HCT116 (cell line): ENCODE data around the gene FCHSD2. TPM values are rescaled to one million over a fixed set of nuclear protein-coding genes. Genes with fewer than 3 reads are reported as not detected.

ENCODE experiments used
- ATAC-seq: fragments of 200-7000 bp; cut with Tn5 transposase; 2 replicates; pipeline ENCODE4 v1.9.1; 2020; ENCODE audit warnings: mild to moderate bottlenecking, moderate library complexity
- BruUV-seq: library from RNA; stranded (reverse); fragments of 400-500 nt; replicated peaks from 2 replicates; lab custom pipeline; 2021; lab: Mats Ljungman, UMichigan
- CTCF ChIA-PET: fragments of 300-600 bp; sonication (Branson Sonifier 250); formaldehyde crosslinking; loops from one replicate; lab custom pipeline; 2021; ENCODE audit warnings: antibody characterized with exemption; lab: Charles Lee
- POLR2A ChIA-PET: fragments of 300-600, 350-600 bp; sonication (Branson Sonifier 250); formaldehyde crosslinking; loops from one replicate; lab custom pipeline; 2021; ENCODE audit warnings: antibody characterized with exemption; lab: Charles Lee
- RAD21 ChIA-PET, 2 experiments: fragments of 300-600 bp; sonication (Branson Sonifier 250); formaldehyde crosslinking; loops; one replicate each; lab custom pipeline; 2023; ENCODE audit warnings: low total read pairs in 2 of 2; ENCODE audit not compliant: uncharacterized antibody in 2 of 2, unreplicated experiment in 2 of 2, low non-redundant PET in 1 of 2; lab: Charles Lee
- DNase-seq: peaks from one replicate; pipeline ENCODE4 v3.0.0-alpha.2; 2010; ENCODE audit warnings: low read depth, low spot score
- H2AFZ ChIP-seq: fragments of 200-600 bp; shearing (Covaris generic), sonication (generic); 2 replicates; pipeline ENCODE4 v1.6.1; 2017; ENCODE audit warnings: low read depth, mixed run types, mixed read lengths, antibody characterized with exemption, low read length; ENCODE audit not compliant: poor library complexity, severe bottlenecking
- H3K27ac ChIP-seq: 2 replicates; pipeline ENCODE4 v1.5.1; 2012; ENCODE audit warnings: low read depth, low read length
- H3K27me3 ChIP-seq: fragments of 200-600 bp; sonication (generic); 2 replicates; pipeline ENCODE4 v1.6.1; 2016; ENCODE audit warnings: mixed run types, low read length, mixed read lengths; ENCODE audit not compliant: insufficient read depth
- H3K36me3 ChIP-seq, 2 experiments: fragments of 200-500 bp in 1 of 2; fragments of 200-600 bp in 1 of 2; sonication (Bioruptor generic) in 1 of 2; sonication (generic) in 1 of 2; 2 replicates each; pipeline versions ENCODE4 v1.5.1 to v1.6.1; 2014 to 2016; ENCODE audit warnings: low read length in 2 of 2, inconsistent platforms in 1 of 2, mixed read lengths in 1 of 2, mixed run types in 1 of 2; ENCODE audit not compliant: insufficient read depth in 2 of 2, control insufficient read depth in 1 of 2
- H3K4me1 ChIP-seq, 2 experiments: fragments of 200-600 bp in 1 of 2; sonication (generic) in 1 of 2; 2 replicates each; pipeline versions ENCODE4 v1.5.1 to v1.6.1; 2012 to 2017; ENCODE audit warnings: low read length in 2 of 2, inconsistent platforms in 1 of 2, mild to moderate bottlenecking in 1 of 2, mixed read lengths in 1 of 2, mixed run types in 1 of 2, moderate library complexity in 1 of 2; ENCODE audit not compliant: insufficient read depth in 2 of 2, control insufficient read depth in 1 of 2
- H3K4me2 ChIP-seq: fragments of 200-600 bp; sonication (generic); 2 replicates; pipeline ENCODE4 v1.6.1; 2017; ENCODE audit warnings: mixed run types, low read length, mixed read lengths
- H3K4me3 ChIP-seq, 2 experiments: fragments of 200-600 bp in 1 of 2; sonication (generic) in 1 of 2; replicated peaks in 1 of 2; 2 replicates each; pipeline ENCODE4 v1.5.1; 2011 to 2016; ENCODE audit warnings: low read length in 2 of 2, control low read depth in 1 of 2, low read depth in 1 of 2, mild to moderate bottlenecking in 1 of 2, mixed read lengths in 1 of 2, mixed run types in 1 of 2
- H3K79me2 ChIP-seq: fragments of 200-600 bp; sonication (generic); 2 replicates; pipeline ENCODE4 v1.6.1; 2017; ENCODE audit warnings: mild to moderate bottlenecking, mixed run types, low read length, moderate library complexity, mixed read lengths; ENCODE audit not compliant: insufficient read depth
- H3K9ac ChIP-seq: fragments of 200-600 bp; sonication (generic); 2 replicates; pipeline ENCODE4 v1.6.1; 2016; ENCODE audit warnings: low read length, mixed read lengths
- H3K9me2 ChIP-seq: fragments of 200-600 bp; sonication (generic), shearing (Covaris generic); 2 replicates; pipeline ENCODE4 v1.6.1; 2017; ENCODE audit warnings: mixed run types, mild to moderate bottlenecking, moderate library complexity; ENCODE audit not compliant: insufficient read depth
- H3K9me3 ChIP-seq, 2 experiments: fragments of 200-500 bp in 1 of 2; fragments of 200-600 bp in 1 of 2; sonication (Bioruptor generic) in 1 of 2; sonication (generic) in 1 of 2; 2 replicates each; pipeline ENCODE4 v1.6.1; 2014 to 2017; ENCODE audit warnings: low read length in 2 of 2, mixed read lengths in 2 of 2, inconsistent platforms in 1 of 2, low read depth in 1 of 2, mild to moderate bottlenecking in 1 of 2, mixed run types in 1 of 2, moderate library complexity in 1 of 2; ENCODE audit not compliant: control insufficient read depth in 1 of 2, insufficient read depth in 1 of 2
- H4K20me1 ChIP-seq: fragments of 200-600 bp; sonication (generic), shearing (Covaris generic); 2 replicates; pipeline ENCODE4 v1.6.1; 2017; ENCODE audit warnings: mixed run types, mild to moderate bottlenecking, moderate library complexity; ENCODE audit not compliant: insufficient read depth
- CBX3 ChIP-seq: IDR thresholded peaks from 2 replicates; pipeline ENCODE4 v1.6.1; 2012; ENCODE audit warnings: low read depth
- ELF1 ChIP-seq: IDR thresholded peaks from 2 replicates; pipeline ENCODE4 v1.6.1; 2012; ENCODE audit warnings: low read depth, borderline replicate concordance
- EZH2 ChIP-seq: fragments of 200-600 bp; sonication (generic); IDR thresholded peaks from 2 replicates; pipeline ENCODE4 v1.6.1; 2017; ENCODE audit warnings: antibody characterized with exemption, mixed run types
- SRF ChIP-seq: IDR thresholded peaks from 2 replicates; pipeline ENCODE4 v1.6.1; 2012; ENCODE audit warnings: low read depth
- intact Hi-C: fragments of 100-400 bp; cut with micrococcal nuclease; formaldehyde crosslinking; loops from 2 replicates; pipeline ENCODE4 v1.10.0; 2022
- total RNA-seq: library from RNA; stranded (reverse); gene quantifications from one replicate; pipeline ENCODE4 v1.2.1, GENCODE V29; 2021; ENCODE audit not compliant: unreplicated experiment
- TF ChIP-seq, protein P1 (sequence below): IDR thresholded peaks from 2 replicates; pipeline ENCODE4 v1.6.1; 2012; ENCODE audit warnings: low read depth
- TF ChIP-seq, protein P2 (sequence below), 3 experiments: fragments of 200-600 bp in 1 of 3; sonication (generic) in 1 of 3; IDR thresholded peaks in 2 of 3; conservative IDR thresholded peaks in 1 of 3; 2 replicates each; pipeline ENCODE4 v1.5.1; 2012 to 2017; ENCODE audit warnings: low read depth in 2 of 3, low read length in 2 of 3, antibody characterized with exemption in 1 of 3, borderline replicate concordance in 1 of 3, control low read depth in 1 of 3, mild to moderate bottlenecking in 1 of 3, mixed read lengths in 1 of 3, mixed run types in 1 of 3, moderate library complexity in 1 of 3; ENCODE audit not compliant: insufficient read depth in 1 of 3

The FCHSD2 gene
- total RNA-seq, 1 experiment from 2014 or later: 15.0 TPM

DNA sequence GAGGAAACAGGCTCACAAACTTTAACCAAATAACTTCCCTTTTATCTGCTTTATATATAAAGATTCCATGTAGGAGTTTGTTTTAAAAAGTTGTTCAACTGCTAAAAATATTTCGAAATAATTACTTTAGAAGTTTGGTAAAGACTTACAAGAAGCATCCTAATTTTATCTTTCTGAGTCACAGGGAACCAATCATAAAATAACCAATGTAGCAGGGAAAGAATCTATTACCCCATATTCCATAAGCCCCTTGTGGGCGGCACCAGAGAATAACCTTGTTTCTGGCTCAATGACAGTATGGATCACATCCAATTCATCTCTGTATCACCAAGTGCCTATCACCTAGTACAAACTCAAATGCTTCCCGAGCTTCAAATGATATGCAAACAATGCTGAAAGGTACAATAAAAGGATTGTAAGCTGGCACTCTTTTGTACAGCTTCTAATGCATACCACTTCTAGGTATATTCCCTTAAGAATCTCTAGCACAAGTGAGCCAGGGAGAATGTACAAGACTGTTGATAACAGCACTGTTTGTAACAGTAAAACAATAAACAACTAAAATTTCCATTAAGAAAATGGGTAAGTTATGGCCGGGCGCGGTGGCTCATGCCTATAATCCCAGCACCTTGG lies 169.5 kb downstream of the FCHSD2 start:
- DNase-seq: no peak
- no peaks in the 10 kb centered on the region for H3K36me3 ChIP-seq
- no peaks in the 10 kb centered on the region for H3K9me3 ChIP-seq
- ChIA-PET RAD21 (no interaction called here), CTCF (no interaction called here), POLR2A (no interaction called here)
- no peak overlapping the region for H3K4me2 ChIP-seq
- ATAC-seq: no peak
- intact Hi-C loops: no loop called here
- no peak overlapping the region for H3K9ac ChIP-seq
- H2AFZ ChIP-seq: no peak overlapping the region
- 0 out of 4 replicates have a peak, but pooled peaks cover 0 to 3% of the 10 kb centered on the region in 2 experiments for H3K4me1 ChIP-seq
- no peak overlapping the region for H3K4me3 ChIP-seq
- H3K79me2 ChIP-seq: no peaks in the 10 kb centered on the region
- H3K27ac ChIP-seq: no peak overlapping the region
- H3K27me3 ChIP-seq: no peaks in the 10 kb centered on the region
- no peaks in the 10 kb centered on the region for H4K20me1 ChIP-seq
- H3K9me2 ChIP-seq: no peaks in the 10 kb centered on the region
- TF ChIP-seq CBX3 (no peak), EZH2 (no peak), SRF (no peak), ELF1 (no peak)
- TF ChIP-seq, protein P1, sequence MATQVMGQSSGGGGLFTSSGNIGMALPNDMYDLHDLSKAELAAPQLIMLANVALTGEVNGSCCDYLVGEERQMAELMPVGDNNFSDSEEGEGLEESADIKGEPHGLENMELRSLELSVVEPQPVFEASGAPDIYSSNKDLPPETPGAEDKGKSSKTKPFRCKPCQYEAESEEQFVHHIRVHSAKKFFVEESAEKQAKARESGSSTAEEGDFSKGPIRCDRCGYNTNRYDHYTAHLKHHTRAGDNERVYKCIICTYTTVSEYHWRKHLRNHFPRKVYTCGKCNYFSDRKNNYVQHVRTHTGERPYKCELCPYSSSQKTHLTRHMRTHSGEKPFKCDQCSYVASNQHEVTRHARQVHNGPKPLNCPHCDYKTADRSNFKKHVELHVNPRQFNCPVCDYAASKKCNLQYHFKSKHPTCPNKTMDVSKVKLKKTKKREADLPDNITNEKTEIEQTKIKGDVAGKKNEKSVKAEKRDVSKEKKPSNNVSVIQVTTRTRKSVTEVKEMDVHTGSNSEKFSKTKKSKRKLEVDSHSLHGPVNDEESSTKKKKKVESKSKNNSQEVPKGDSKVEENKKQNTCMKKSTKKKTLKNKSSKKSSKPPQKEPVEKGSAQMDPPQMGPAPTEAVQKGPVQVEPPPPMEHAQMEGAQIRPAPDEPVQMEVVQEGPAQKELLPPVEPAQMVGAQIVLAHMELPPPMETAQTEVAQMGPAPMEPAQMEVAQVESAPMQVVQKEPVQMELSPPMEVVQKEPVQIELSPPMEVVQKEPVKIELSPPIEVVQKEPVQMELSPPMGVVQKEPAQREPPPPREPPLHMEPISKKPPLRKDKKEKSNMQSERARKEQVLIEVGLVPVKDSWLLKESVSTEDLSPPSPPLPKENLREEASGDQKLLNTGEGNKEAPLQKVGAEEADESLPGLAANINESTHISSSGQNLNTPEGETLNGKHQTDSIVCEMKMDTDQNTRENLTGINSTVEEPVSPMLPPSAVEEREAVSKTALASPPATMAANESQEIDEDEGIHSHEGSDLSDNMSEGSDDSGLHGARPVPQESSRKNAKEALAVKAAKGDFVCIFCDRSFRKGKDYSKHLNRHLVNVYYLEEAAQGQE: no peak
- TF ChIP-seq, protein P2, sequence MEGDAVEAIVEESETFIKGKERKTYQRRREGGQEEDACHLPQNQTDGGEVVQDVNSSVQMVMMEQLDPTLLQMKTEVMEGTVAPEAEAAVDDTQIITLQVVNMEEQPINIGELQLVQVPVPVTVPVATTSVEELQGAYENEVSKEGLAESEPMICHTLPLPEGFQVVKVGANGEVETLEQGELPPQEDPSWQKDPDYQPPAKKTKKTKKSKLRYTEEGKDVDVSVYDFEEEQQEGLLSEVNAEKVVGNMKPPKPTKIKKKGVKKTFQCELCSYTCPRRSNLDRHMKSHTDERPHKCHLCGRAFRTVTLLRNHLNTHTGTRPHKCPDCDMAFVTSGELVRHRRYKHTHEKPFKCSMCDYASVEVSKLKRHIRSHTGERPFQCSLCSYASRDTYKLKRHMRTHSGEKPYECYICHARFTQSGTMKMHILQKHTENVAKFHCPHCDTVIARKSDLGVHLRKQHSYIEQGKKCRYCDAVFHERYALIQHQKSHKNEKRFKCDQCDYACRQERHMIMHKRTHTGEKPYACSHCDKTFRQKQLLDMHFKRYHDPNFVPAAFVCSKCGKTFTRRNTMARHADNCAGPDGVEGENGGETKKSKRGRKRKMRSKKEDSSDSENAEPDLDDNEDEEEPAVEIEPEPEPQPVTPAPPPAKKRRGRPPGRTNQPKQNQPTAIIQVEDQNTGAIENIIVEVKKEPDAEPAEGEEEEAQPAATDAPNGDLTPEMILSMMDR (IDR thresholded peaks at IDR 0.05 in 2 of 3, conservative IDR thresholded peaks at IDR 0.05 in 1 of 3; ENCODE audit: borderline replicate concordance in 1 of 3, insufficient read depth in 1 of 3, low read depth in 2 of 3, low read length in 2 of 3): no peak
- no TSS peak for BruUV-seq
